ENCODE results near the gene FITM2.

GRCh38 chr20:44343162-44343675 lies 32.2 kb upstream of the FITM2 start:
- no peak for TF ChIP-seq CTCF (IDR thresholded peaks at IDR 0.05)
- TF ChIP-seq ZFX (IDR thresholded peaks at IDR 0.05; ENCODE audit: borderline replicate concordance): no peak
